HFFc6 (cell line): ENCODE data around the gene KCNQ2. TPM values are rescaled to one million over a fixed set of nuclear protein-coding genes. Genes with fewer than 3 reads are reported as not detected.

Source experiments
- DNase-seq: peaks from one replicate; pipeline ENCODE4 v3.0.0-alpha.2; 2018
- H3K27ac Mint-ChIP-seq: 2 replicates; pipeline ENCODE4 v1.8.0; 2020; ENCODE audit warnings: mild to moderate bottlenecking, mixed read lengths
- H3K27me3 Mint-ChIP-seq: 2 replicates; pipeline ENCODE4 v1.8.0; 2021; ENCODE audit warnings: mild to moderate bottlenecking, moderate library complexity, mixed read lengths; ENCODE audit not compliant: insufficient read depth
- H3K36me3 Mint-ChIP-seq: 2 replicates; pipeline ENCODE4 v1.8.0; 2021; ENCODE audit warnings: low read depth, mixed read lengths
- H3K4me1 Mint-ChIP-seq: 2 replicates; pipeline ENCODE4 v1.8.0; 2020; ENCODE audit warnings: low read depth, mixed read lengths
- H3K4me3 Mint-ChIP-seq: 2 replicates; pipeline ENCODE4 v1.8.0; 2020; ENCODE audit warnings: mild to moderate bottlenecking, moderate library complexity, mixed read lengths
- H3K9me3 Mint-ChIP-seq: 2 replicates; pipeline ENCODE4 v1.8.0; 2020; ENCODE audit warnings: mild to moderate bottlenecking, mixed read lengths
- total RNA-seq, 6 experiments: library from RNA; stranded (reverse); fragmentation: NEBNext Ultra II Directional; extraction: Animal tissue kit (Norgen Biotek cat#: 25700); gene quantifications; 2 replicates in 1 of 6; 3 replicates in 5 of 6; pipeline ENCODE4 v1.2.3, GENCODE V29; 2021
- TF ChIP-seq, protein P1 (sequence below): fragments of 200-600 bp; sonication (generic); IDR thresholded peaks from 2 replicates; pipeline ENCODE4 v1.5.0; 2021; ENCODE audit warnings: antibody characterized with exemption, mild to moderate bottlenecking

Gene KCNQ2
- total RNA-seq, 6 experiments from 2014 or later = not detected

DNA sequence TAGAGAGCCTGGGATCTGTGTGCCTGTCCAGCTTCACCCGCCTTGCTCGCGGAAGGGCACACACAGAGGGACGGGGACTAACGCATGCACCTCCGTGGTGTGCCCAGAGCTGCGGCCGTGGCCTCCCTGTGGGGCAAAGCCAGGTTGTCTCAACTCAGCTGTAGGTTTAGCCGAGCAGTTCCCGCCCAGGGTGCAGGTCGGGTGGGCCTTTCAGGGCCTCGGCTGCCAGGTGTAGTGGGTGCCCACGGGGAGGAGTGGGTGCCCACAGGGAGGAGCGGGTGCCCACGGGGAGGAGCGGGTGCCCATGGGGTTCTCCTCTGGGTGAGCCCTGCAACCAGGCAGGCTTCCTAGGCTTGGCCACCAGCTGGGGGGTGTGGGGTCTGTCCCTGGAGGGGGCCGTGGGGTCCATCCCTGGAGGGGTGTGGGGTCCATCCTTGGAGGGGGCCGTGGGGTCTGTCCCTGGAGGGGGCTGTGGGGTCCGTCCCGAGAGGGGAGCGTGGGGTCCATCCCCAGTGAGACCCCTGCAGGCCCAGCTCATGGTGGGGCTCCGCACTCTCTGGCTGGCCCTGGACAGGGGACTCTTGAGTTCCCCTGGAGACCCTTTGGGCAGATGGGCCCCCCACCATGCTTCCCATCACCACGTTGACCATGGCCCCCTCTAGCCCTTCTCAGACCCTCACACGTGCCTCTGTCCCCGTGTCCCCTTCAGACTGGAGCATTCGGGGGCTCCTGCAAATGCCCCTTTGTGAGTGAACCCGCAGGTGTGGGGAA is 73.5 kb downstream of the KCNQ2 start:
- no peaks in the 10 kb centered on the region for H3K36me3 Mint-ChIP-seq
- no peak for DNase-seq
- no peak overlapping the region for H3K4me3 Mint-ChIP-seq
- H3K27me3 Mint-ChIP-seq = peaks cover 22% of the 10 kb centered on the region
- TF ChIP-seq, protein P1, sequence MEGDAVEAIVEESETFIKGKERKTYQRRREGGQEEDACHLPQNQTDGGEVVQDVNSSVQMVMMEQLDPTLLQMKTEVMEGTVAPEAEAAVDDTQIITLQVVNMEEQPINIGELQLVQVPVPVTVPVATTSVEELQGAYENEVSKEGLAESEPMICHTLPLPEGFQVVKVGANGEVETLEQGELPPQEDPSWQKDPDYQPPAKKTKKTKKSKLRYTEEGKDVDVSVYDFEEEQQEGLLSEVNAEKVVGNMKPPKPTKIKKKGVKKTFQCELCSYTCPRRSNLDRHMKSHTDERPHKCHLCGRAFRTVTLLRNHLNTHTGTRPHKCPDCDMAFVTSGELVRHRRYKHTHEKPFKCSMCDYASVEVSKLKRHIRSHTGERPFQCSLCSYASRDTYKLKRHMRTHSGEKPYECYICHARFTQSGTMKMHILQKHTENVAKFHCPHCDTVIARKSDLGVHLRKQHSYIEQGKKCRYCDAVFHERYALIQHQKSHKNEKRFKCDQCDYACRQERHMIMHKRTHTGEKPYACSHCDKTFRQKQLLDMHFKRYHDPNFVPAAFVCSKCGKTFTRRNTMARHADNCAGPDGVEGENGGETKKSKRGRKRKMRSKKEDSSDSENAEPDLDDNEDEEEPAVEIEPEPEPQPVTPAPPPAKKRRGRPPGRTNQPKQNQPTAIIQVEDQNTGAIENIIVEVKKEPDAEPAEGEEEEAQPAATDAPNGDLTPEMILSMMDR = no peak
- H3K4me1 Mint-ChIP-seq = no peaks in the 10 kb centered on the region
- H3K9me3 Mint-ChIP-seq = no peaks in the 10 kb centered on the region
- H3K27ac Mint-ChIP-seq = no peak overlapping the region

DNA sequence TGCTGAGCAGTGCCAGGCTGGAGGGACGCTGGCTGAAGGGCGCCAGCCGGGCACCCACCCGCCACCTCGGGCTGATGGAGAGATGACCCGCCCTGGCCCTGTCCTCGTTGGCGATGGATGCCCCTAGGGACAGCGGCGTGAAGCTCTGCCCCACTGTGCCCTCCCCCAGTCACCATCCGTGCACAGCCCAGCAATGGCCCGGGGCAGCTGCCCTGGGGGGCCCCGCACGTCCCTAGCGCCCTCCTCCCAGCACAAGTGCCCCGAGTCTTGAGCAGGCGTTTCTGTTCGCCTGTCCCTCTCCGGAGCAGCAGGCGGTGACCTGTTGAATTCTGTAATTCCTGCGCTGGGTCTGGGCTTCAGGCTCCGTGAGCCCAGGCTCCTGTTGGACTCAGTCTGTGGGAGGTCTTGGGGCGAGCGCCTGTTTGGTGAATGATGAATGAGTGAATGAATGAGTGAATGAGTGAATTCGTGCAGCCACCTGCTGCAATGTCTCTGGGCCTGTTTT is 74.5 kb downstream of the KCNQ2 start:
- H3K27me3 Mint-ChIP-seq = peaks cover 22% of the 10 kb centered on the region
- no peak overlapping the region for H3K4me3 Mint-ChIP-seq
- DNase-seq = no peak
- H3K36me3 Mint-ChIP-seq = no peaks in the 10 kb centered on the region
- H3K27ac Mint-ChIP-seq = no peak overlapping the region
- H3K4me1 Mint-ChIP-seq = no peaks in the 10 kb centered on the region
- H3K9me3 Mint-ChIP-seq = no peaks in the 10 kb centered on the region
- TF ChIP-seq, protein P1 = no peak

DNA sequence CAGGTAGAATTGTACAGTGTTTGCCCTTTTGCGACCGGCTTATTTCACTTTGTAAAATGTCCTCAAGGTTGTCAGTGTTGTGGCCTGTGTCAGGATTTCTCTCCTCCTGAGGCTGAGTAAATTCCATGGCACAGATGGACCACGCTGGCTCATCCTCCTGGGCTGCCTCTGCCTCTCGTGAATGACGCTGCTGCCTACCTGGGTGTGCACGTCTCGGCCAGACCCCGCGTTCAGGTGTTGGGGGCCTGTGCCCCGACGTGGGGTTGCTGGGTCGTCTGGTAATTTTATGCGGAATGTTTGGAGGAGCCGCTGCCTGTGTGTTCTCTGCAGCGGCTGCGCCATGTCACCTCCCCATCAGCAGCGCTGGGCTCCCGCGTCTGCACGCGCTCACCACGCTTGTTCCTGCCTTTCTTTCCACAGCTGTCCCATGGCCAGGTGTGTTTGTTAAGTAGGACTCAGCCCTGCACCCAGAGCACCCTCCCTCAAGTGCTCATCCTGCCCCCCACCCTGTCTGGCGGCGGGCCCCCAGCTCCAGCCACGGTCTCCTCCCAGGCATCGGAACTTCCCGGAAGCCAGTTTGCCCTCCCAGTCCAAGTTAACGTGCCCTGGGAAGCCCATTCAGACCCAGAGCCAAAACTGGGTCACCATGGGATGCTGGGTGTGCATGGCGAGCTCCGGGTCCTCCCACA is 75.2 kb downstream of the KCNQ2 start:
- DNase-seq = no peak
- TF ChIP-seq, protein P1 = no peak
- H3K9me3 Mint-ChIP-seq = no peaks in the 10 kb centered on the region
- peaks cover 24% of the 10 kb centered on the region for H3K27me3 Mint-ChIP-seq
- no peak overlapping the region for H3K27ac Mint-ChIP-seq
- H3K4me3 Mint-ChIP-seq = no peak overlapping the region
- H3K4me1 Mint-ChIP-seq = no peaks in the 10 kb centered on the region
- no peaks in the 10 kb centered on the region for H3K36me3 Mint-ChIP-seq

DNA sequence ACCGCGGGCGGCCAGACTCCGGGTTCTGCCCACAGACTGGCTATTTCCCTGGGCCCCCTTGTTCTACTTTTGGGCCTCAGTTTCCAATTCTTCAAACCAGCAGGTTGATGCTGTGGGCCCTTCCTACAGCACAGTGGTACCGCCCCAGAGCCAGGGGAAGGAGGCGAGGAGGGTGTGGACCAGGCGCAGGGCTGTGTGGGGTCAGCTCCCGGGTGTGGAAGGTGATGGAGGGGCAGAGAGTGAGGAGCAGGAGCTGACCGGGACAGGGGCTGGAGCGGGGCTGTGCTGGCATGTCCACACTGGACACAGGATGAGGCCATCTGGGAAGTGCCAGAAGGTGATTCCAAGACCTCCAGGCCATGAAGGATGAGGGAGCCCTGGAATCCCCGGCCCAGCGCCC is 76.2 kb downstream of the KCNQ2 start:
- no peak overlapping the region for H3K27ac Mint-ChIP-seq
- H3K4me3 Mint-ChIP-seq = no peak overlapping the region
- TF ChIP-seq, protein P1 = no peak
- H3K36me3 Mint-ChIP-seq = no peaks in the 10 kb centered on the region
- no peak for DNase-seq
- peaks cover 2% of the 10 kb centered on the region; the same call in 1 of the 2 replicates for H3K9me3 Mint-ChIP-seq
- H3K27me3 Mint-ChIP-seq = peaks cover 20% of the 10 kb centered on the region
- no peaks in the 10 kb centered on the region for H3K4me1 Mint-ChIP-seq

DNA sequence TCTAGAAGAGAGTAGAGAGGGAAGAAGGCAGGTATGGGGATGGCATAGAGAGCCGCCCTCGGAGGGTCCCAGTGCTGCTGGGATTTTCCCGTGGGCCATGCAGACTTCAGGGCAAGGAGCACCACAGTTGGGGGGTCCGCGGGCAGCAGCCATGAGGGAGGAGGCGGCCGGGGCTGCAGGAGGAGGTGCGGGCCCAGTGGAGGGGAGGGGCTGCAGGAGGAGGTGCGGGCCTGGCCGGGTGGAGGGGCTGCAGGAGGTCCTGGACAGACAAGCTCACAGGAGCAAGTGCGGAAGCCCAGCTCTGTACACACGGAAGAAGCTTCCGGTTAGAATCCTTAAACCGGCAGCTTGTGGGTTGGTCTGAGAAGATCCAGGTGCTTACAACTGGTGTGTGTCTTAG is 76.7 kb downstream of the KCNQ2 start:
- Mint-ChIP-seq H3K9me3 (peaks cover 6% of the 10 kb centered on the region; the same call in 1 of the 2 replicates), H3K4me3 (no peak overlapping the region)

More for the DNA sequence above, 76.7 kb downstream of the KCNQ2 start:
- Mint-ChIP-seq H3K27ac (no peak overlapping the region), H3K27me3 (peaks cover 17% of the 10 kb centered on the region), H3K36me3 (no peaks in the 10 kb centered on the region), H3K4me1 (no peaks in the 10 kb centered on the region)
- TF ChIP-seq, protein P1 = no peak
- no peak for DNase-seq
